ENCODE measurements around the gene RETREG2.

Gene RETREG2

DNA sequence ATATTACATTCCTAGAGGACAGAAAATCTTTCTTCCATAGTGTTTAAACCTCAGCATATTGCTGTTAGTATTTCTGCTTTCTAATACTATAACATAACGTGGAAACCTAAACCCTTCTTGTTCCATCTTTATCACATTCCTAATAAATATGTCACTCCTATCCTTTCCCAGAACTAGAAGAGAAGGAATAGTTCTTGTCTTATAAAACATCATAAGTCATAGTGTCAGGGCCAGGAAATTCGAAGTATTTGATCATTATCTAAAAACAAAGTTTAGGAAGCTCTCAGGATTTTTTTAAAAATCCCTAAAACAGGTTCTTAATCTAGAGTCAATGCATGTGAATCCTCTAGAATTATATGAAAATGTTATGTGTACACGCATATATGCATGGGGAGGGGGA, 19.5 kb upstream of the RETREG2 start:
- TF ChIP-seq, protein P1, sequence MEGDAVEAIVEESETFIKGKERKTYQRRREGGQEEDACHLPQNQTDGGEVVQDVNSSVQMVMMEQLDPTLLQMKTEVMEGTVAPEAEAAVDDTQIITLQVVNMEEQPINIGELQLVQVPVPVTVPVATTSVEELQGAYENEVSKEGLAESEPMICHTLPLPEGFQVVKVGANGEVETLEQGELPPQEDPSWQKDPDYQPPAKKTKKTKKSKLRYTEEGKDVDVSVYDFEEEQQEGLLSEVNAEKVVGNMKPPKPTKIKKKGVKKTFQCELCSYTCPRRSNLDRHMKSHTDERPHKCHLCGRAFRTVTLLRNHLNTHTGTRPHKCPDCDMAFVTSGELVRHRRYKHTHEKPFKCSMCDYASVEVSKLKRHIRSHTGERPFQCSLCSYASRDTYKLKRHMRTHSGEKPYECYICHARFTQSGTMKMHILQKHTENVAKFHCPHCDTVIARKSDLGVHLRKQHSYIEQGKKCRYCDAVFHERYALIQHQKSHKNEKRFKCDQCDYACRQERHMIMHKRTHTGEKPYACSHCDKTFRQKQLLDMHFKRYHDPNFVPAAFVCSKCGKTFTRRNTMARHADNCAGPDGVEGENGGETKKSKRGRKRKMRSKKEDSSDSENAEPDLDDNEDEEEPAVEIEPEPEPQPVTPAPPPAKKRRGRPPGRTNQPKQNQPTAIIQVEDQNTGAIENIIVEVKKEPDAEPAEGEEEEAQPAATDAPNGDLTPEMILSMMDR (conservative IDR thresholded peaks at IDR 0.05; ENCODE audit: low read depth, low read length): no peak
- H3K4me1 ChIP-seq (ENCODE audit: low read depth, poor library complexity, severe bottlenecking): peaks cover 11% of the 10 kb centered on the region
- no peaks in the 10 kb centered on the region for H4K20me1 ChIP-seq (ENCODE audit: insufficient read depth)
- H2AFZ ChIP-seq (ENCODE audit: low read depth): no peak overlapping the region
- no peaks in the 10 kb centered on the region for H3K79me2 ChIP-seq (ENCODE audit: insufficient read depth, low read depth)
- H3K4me3 ChIP-seq (IDR thresholded peaks at IDR 0.05; ENCODE audit: insufficient read depth, low read depth, low read length): no peak overlapping the region
- H3K27ac ChIP-seq: no peak overlapping the region
- H3K9ac ChIP-seq: no peak overlapping the region
- no peaks in the 10 kb centered on the region; the same call in 1 of the 2 replicates for H3K27me3 ChIP-seq (ENCODE audit: insufficient read depth, low read depth)
- H3K36me3 ChIP-seq (ENCODE audit: insufficient read depth): no peaks in the 10 kb centered on the region
- no peak overlapping the region for H3K4me2 ChIP-seq

DNA sequence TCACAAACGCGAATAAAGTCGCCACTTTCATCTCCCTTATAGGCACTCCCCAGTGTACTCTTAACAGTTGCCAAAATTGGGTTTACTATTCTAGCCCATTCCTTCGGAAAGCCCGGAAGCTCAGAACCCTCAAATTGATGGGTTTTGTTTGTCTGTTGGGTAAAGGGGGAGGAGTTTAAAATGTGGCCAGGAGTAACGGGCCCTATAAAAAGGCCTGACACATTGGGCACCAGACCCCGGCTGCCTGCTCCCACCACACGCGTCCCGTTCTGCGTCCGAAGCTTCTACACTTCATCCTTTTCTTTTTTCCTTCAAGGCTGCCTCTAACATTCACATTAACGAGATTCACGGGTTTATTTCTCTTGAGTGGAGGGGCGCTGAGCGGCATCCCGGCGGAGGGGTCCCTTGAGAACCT, 18.3 kb upstream of the RETREG2 start:
- TF ChIP-seq, protein P1 (conservative IDR thresholded peaks at IDR 0.05; ENCODE audit: low read depth, low read length): no peak
- Histone ChIP-seq H3K4me3 (IDR thresholded peaks at IDR 0.05; ENCODE audit: insufficient read depth, low read depth, low read length) (no peak overlapping the region), H3K27me3 (ENCODE audit: insufficient read depth, low read depth) (no peaks in the 10 kb centered on the region; the same call in 1 of the 2 replicates), H3K9ac (no peak overlapping the region; the same call in 1 of the 2 replicates), H3K4me2 (peak overlapping the region; percentile 78), H3K79me2 (ENCODE audit: insufficient read depth, low read depth) (no peaks in the 10 kb centered on the region), H2AFZ (ENCODE audit: low read depth) (peak overlapping the region; percentile 63), H3K27ac (no peak overlapping the region), H3K36me3 (ENCODE audit: insufficient read depth) (no peaks in the 10 kb centered on the region), H4K20me1 (ENCODE audit: insufficient read depth) (no peaks in the 10 kb centered on the region), H3K4me1 (ENCODE audit: low read depth, poor library complexity, severe bottlenecking) (peaks cover 11% of the 10 kb centered on the region)

DNA sequence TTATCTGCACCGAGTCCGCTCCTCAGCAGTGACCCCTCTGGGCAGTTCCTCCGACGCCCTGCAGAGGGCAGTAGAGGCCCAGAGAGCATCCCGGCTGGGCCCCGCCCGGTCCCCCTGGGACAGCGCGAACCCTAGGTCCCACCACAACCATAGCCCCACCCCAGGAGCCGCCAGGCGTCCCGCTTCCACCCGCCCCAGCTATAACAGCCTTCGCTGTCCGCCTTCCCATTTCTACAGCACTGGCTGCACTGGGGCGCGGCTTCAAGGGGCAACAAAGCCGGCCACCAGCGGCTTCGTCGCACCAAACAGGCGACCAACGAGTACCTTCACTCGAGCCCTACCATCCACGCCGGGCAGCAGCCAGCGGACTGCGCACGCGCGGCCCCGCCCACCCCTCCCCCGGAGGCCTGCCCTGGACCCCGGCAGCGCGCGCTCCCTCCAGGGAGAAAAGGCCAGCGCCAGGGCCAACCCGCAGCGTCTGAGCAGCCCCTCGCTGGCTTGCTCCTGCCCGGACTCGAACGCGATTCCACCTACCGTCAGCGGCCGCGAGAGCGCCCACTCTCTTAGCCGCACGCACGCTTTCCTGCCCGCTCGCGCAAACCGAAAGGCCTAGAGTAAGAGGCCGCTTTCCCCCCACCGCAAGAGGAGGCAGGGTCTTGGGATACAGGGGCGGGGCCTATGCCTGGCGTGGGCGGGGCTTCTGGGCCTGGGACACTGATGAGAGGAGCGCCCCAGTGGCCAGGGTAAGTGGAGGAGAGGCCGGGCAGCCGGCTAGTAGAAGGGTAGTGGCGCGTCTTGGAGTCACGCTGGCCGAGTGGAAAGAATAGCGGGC, 17.7 kb upstream of the RETREG2 start, which contains the start of gene NHEJ1:
NHEJ1 (minus strand) TSS at position 630 of the 832 bp plus-strand sequence. CDS start 2,453 bp downstream, outside the sequence.
- Histone ChIP-seq H4K20me1 (ENCODE audit: insufficient read depth) (no peaks in the 10 kb centered on the region), H3K79me2 (ENCODE audit: insufficient read depth, low read depth) (no peaks in the 10 kb centered on the region), H3K4me3 (IDR thresholded peaks at IDR 0.05; ENCODE audit: insufficient read depth, low read depth, low read length) (no peak within 1 kb of the TSS), H3K36me3 (ENCODE audit: insufficient read depth) (no peaks in the 10 kb centered on the region), H3K9ac (peak within 1 kb of the TSS; percentile 71; the same call in 1 of the 2 replicates), H2AFZ (ENCODE audit: low read depth) (peak within 1 kb of the TSS; percentile 63), H3K4me1 (ENCODE audit: low read depth, poor library complexity, severe bottlenecking) (peaks cover 11% of the 10 kb centered on the region), H3K27me3 (ENCODE audit: insufficient read depth, low read depth) (no peaks in the 10 kb centered on the region; the same call in 1 of the 2 replicates), H3K4me2 (peak within 1 kb of the TSS; percentile 78), H3K27ac (peak within 1 kb of the TSS; percentile 77)
- TF ChIP-seq, protein P1 (conservative IDR thresholded peaks at IDR 0.05; ENCODE audit: low read depth, low read length): peak; percentile 91

DNA sequence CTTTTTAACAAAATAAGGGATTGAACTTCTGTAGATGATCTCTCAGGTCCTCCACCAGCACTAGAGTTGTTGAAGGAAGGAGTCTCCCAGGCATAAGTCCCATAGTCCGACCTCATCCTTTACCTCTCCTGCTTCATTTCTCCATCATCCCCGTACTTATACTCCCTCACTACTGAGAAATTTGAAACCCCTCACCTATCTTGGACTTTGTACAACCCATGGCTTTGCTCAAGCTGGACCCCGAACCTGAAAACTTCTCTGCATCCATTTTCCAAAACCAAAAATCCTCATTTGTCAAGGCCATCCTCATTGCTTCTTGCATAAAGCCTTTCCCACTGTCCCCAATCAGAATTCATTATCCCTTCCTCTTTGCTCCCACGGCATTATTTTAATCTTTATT, 17.0 kb upstream of the RETREG2 start:
- H3K4me2 ChIP-seq: peak overlapping the region; percentile 22
- H3K36me3 ChIP-seq (ENCODE audit: insufficient read depth): no peaks in the 10 kb centered on the region
- H3K9ac ChIP-seq: no peak overlapping the region
- H3K4me3 ChIP-seq (IDR thresholded peaks at IDR 0.05; ENCODE audit: insufficient read depth, low read depth, low read length): no peak overlapping the region
- TF ChIP-seq, protein P1 (conservative IDR thresholded peaks at IDR 0.05; ENCODE audit: low read depth, low read length): no peak
- peaks cover 11% of the 10 kb centered on the region for H3K4me1 ChIP-seq (ENCODE audit: low read depth, poor library complexity, severe bottlenecking)
- H3K27ac ChIP-seq: no peak overlapping the region
- no peaks in the 10 kb centered on the region for H4K20me1 ChIP-seq (ENCODE audit: insufficient read depth)
- no peaks in the 10 kb centered on the region for H3K79me2 ChIP-seq (ENCODE audit: insufficient read depth, low read depth)
- H2AFZ ChIP-seq (ENCODE audit: low read depth): peak overlapping the region; percentile 63; the same call in 1 of the 2 replicates
- no peaks in the 10 kb centered on the region; the same call in 1 of the 2 replicates for H3K27me3 ChIP-seq (ENCODE audit: insufficient read depth, low read depth)
